B cell (primary cell): ENCODE measurements around the gene CYBB. TPM values are rescaled to one million over a fixed set of nuclear protein-coding genes. Genes with fewer than 3 reads are reported as not detected.

Source experiments
- ATAC-seq: fragments of 200-7000 bp; cut with Tn5 transposase; one replicate; pipeline ENCODE4 v1.10.0; 2021; ENCODE audit warnings: low read depth, mild to moderate bottlenecking, moderate number of reproducible peaks, moderate library complexity
- CTCF ChIA-PET: fragments of 350-600 bp; sonication (Branson Sonifier 250); formaldehyde crosslinking; loops from one replicate; lab custom pipeline; 2021; ENCODE audit warnings: antibody characterized with exemption, inconsistent platforms; lab: Charles Lee
- POLR2A ChIA-PET: fragments of 350-600 bp; sonication (Branson Sonifier 250); formaldehyde crosslinking; loops from one replicate; lab custom pipeline; 2021; ENCODE audit warnings: antibody characterized with exemption; lab: Charles Lee
- DNase-seq: peaks from one replicate; pipeline ENCODE4 v3.0.0; 2013
- H2AFZ ChIP-seq: 2 replicates; pipeline ENCODE4 v1.6.1; 2012; ENCODE audit warnings: mild to moderate bottlenecking, low read depth, low read length; ENCODE audit not compliant: insufficient read depth, poor library complexity, severe bottlenecking
- H3K27ac ChIP-seq, 2 donors: 1 replicate in 1 of 2; 2 replicates in 1 of 2; pipeline ENCODE4 v1.5.1; 2012 to 2013; ENCODE audit warnings: low read length in 2 of 2, mild to moderate bottlenecking in 2 of 2, moderate library complexity in 1 of 2
- H3K27me3 ChIP-seq, 4 experiments: fragments of 200-600 bp in 1 of 4; sonication (generic) in 1 of 4; replicated peaks in 1 of 4; 1 replicate in 2 of 4; 2 replicates in 2 of 4; pipeline versions ENCODE4 v1.6.1 to v1.7.0; 2013 to 2016; ENCODE audit warnings: low read length in 3 of 4, mild to moderate bottlenecking in 2 of 4, mixed read lengths in 1 of 4, moderate library complexity in 1 of 4; ENCODE audit not compliant: insufficient read depth in 4 of 4, control insufficient read depth in 3 of 4; ENCODE audit errors: control extremely low read depth in 1 of 4
- H3K36me3 ChIP-seq, 2 experiments: replicated peaks in 1 of 2; 1 replicate in 1 of 2; 2 replicates in 1 of 2; pipeline versions ENCODE4 v1.6.1 to v1.7.1; 2013; ENCODE audit warnings: low read length in 1 of 2; ENCODE audit not compliant: insufficient read depth in 2 of 2, control insufficient read depth in 1 of 2; ENCODE audit errors: control extremely low read depth in 1 of 2, extremely low read depth in 1 of 2
- H3K4me1 ChIP-seq, 2 donors: fragments of 200-600 bp in 1 of 2; sonication (generic) in 1 of 2; 1 replicate in 1 of 2; 2 replicates in 1 of 2; pipeline versions ENCODE4 v1.5.1 to v1.6.1; 2013 to 2017; ENCODE audit warnings: low read length in 2 of 2; ENCODE audit not compliant: control insufficient read depth in 2 of 2, insufficient read depth in 2 of 2
- H3K4me2 ChIP-seq: replicated peaks from 2 replicates; pipeline ENCODE3; 2012; ENCODE audit warnings: mild to moderate bottlenecking, low read depth, low read length; ENCODE audit not compliant: poor library complexity, severe bottlenecking
- H3K4me3 ChIP-seq, 5 experiments: fragments of 200-600 bp in 1 of 5; sonication (generic) in 1 of 5; 1 replicate in 3 of 5; 2 replicates in 2 of 5; pipeline versions ENCODE4 v1.5.1 to v1.7.0; 2011 to 2016; ENCODE audit warnings: low read length in 4 of 5, mild to moderate bottlenecking in 4 of 5, low read depth in 2 of 5, control low read depth in 1 of 5, moderate library complexity in 1 of 5; ENCODE audit not compliant: insufficient read depth in 1 of 5; ENCODE audit errors: control extremely low read depth in 1 of 5, extremely low read depth in 1 of 5
- H3K79me2 ChIP-seq: fragments of 200-600 bp; sonication (generic); one replicate; pipeline ENCODE4 v1.6.0; 2016; ENCODE audit warnings: low read length; ENCODE audit not compliant: control insufficient read depth, insufficient read depth
- H3K9ac ChIP-seq: fragments of 200-600 bp; sonication (generic); 2 replicates; pipeline ENCODE4 v1.6.1; 2017; ENCODE audit warnings: mild to moderate bottlenecking, low read length, moderate library complexity
- H3K9me3 ChIP-seq, 3 donors: one replicate each; pipeline versions ENCODE4 v1.6.1 to v1.7.1; 2013; ENCODE audit warnings: low read length in 2 of 3; ENCODE audit not compliant: control insufficient read depth in 2 of 3, insufficient read depth in 1 of 3; ENCODE audit errors: control extremely low read depth in 1 of 3
- H4K20me1 ChIP-seq: 2 replicates; pipeline ENCODE4 v1.6.0; 2012; ENCODE audit warnings: mild to moderate bottlenecking, low read length; ENCODE audit not compliant: insufficient read depth, control insufficient read depth, poor library complexity, severe bottlenecking
- H3K27ac Mint-ChIP-seq: one replicate; pipeline ENCODE4 v1.8.0; 2021; ENCODE audit warnings: mixed read lengths
- H3K27me3 Mint-ChIP-seq: one replicate; pipeline ENCODE4 v1.8.0; 2021; ENCODE audit warnings: mixed read lengths
- H3K4me1 Mint-ChIP-seq: one replicate; pipeline ENCODE4 v1.8.0; 2021; ENCODE audit warnings: mixed read lengths
- H3K4me3 Mint-ChIP-seq: one replicate; pipeline ENCODE4 v1.8.0; 2021; ENCODE audit warnings: mixed read lengths
- H3K9me3 Mint-ChIP-seq: one replicate; pipeline ENCODE4 v1.8.0; 2022; ENCODE audit warnings: mixed read lengths; ENCODE audit not compliant: insufficient read depth
- CTCF ChIP-seq: fragments of 200-600 bp; IDR thresholded peaks from one replicate; pipeline ENCODE4 v1.8.0; 2022; ENCODE audit warnings: antibody characterized with exemption, mild to moderate bottlenecking
- EZH2 ChIP-seq: IDR thresholded peaks from 2 replicates; pipeline ENCODE4 v1.6.1; 2012; ENCODE audit warnings: borderline replicate concordance, low read depth, mild to moderate bottlenecking, moderate library complexity, low read length; ENCODE audit not compliant: insufficient read depth, poor library complexity, severe bottlenecking
- WGBS: methylation state at CpG from one replicate; pipeline ENCODE4 v1.1.5; 2013; ENCODE audit warnings: missing lambda C conversion rate; ENCODE audit not compliant: insufficient coverage; 5-methylcytosine and 5-hydroxymethylcytosine counted together
- intact Hi-C: fragments of 100-400 bp; cut with micrococcal nuclease; formaldehyde crosslinking; loops from one replicate; pipeline ENCODE4 v1.10.0; 2022
- polyA plus RNA-seq: library from polyadenylated mRNA; depleted of rRNA; stranded (reverse); fragments of >200 nt; gene quantifications from 2 replicates; pipeline ENCODE4 v1.2.3, GENCODE V29; 2012
- total RNA-seq, 2 donors: library from RNA; stranded (reverse); fragments of 120-200 nt in 1 of 2; gene quantifications; 1 replicate in 1 of 2; 2 replicates in 1 of 2; pipeline versions ENCODE4 v1.2.3 to v1.2.4, GENCODE V29; 2013 to 2022

The CYBB gene
- total and polyA plus RNA-seq, 2 donors (not counting 1 experiment from before 2014, with no cell fraction given) = 72.1 to 132 TPM

GRCh38 chrX:37757082-37757481, 22.8 kb upstream of the CYBB start:
- peak overlapping the region; percentile 0 for H3K27ac Mint-ChIP-seq

DNA sequence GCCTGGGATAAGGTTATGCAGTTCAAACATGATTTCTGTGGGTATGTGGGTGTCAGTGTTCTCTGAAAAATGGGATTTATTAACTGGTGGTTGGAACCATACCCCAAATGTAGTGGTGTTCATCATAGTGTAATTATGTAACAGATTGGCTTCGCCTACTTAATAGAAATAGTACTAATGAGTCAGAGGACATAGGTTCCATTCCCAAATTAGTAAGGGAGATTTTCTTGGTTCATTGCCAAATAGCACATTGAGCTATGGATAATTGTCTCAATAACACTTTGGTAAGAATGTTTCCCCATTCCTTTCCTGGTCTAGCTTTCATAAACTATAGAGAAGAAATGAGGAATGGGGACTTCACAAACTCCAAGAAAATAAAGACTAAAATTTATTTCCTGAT, 20.5 kb upstream of the CYBB start:
- Histone ChIP-seq H3K9ac (no peak overlapping the region), H3K27me3 (no peaks in the 10 kb centered on the region), H4K20me1 (no peaks in the 10 kb centered on the region), H3K79me2 (no peaks in the 10 kb centered on the region), H3K36me3 (no peaks in the 10 kb centered on the region), H3K4me3 (no peak overlapping the region), H2AFZ (no peak overlapping the region), H3K4me1 (peaks cover 61 to 76% of the 10 kb centered on the region in 2 donors), H3K27ac (no peak overlapping the region), H3K9me3 (no peaks in the 10 kb centered on the region), H3K4me2 (no peak overlapping the region)
- H3K9me3 Mint-ChIP-seq = peaks cover 3% of the 10 kb centered on the region
- no peaks in the 10 kb centered on the region for H3K27me3 Mint-ChIP-seq
- no CpG with 5 or more reads among the region's 1 CpG for WGBS
- no peak for TF ChIP-seq EZH2
- no peak for TF ChIP-seq CTCF
- H3K4me3 Mint-ChIP-seq = no peak overlapping the region
- ATAC-seq (no peak), DNase-seq (no peak)
- H3K4me1 Mint-ChIP-seq = peaks cover 41% of the 10 kb centered on the region
- intact Hi-C loops = no loop called here
- ChIA-PET POLR2A (no interaction called here), CTCF (interaction anchor here (0.9 to 3.6 kb wide), 3 partner anchors 13 to 66 kb away, joined by 3 to 12 read pairs (median 5); no protein-coding TSS in a partner anchor)
- no peak overlapping the region for H3K27ac Mint-ChIP-seq

More at GRCh38 chrX:37757082-37757481, 22.8 kb upstream of the CYBB start:
- H2AFZ ChIP-seq = no peak overlapping the region
- H3K4me1 ChIP-seq = peaks cover 65 to 79% of the 10 kb centered on the region in 2 donors
- POLR2A ChIA-PET = no interaction called here
- no peak for DNase-seq
- H3K27me3 ChIP-seq = no peaks in the 10 kb centered on the region
- no peak overlapping the region for H3K9ac ChIP-seq
- Mint-ChIP-seq H3K4me1 (peaks cover 27% of the 10 kb centered on the region), H3K9me3 (peaks cover 3% of the 10 kb centered on the region), H3K4me3 (no peak overlapping the region), H3K27me3 (no peaks in the 10 kb centered on the region)
- intact Hi-C loops = no loop called here
- CTCF ChIA-PET = interaction anchor here (1.0 to 4.0 kb wide), 4 partner anchors 11 to 31 kb away, joined by 3 to 18 read pairs (median 8); partner anchors contain the start of gene CYBB
- H3K27ac ChIP-seq = no peak overlapping the region
- no peak overlapping the region for H3K4me3 ChIP-seq
- no peaks in the 10 kb centered on the region for H3K36me3 ChIP-seq
- H3K9me3 ChIP-seq = peaks cover 0 to 4% (median 0%) of the 10 kb centered on the region in 3 donors
- no peak for ATAC-seq
- no peak for TF ChIP-seq EZH2
- no peak for TF ChIP-seq CTCF
- H4K20me1 ChIP-seq = no peaks in the 10 kb centered on the region
- H3K4me2 ChIP-seq = no peak overlapping the region
- no peaks in the 10 kb centered on the region for H3K79me2 ChIP-seq
